ENCODE measurements around the gene KDM6A.
"Not testable (repeated sequence)": the region's sequence is repeated elsewhere in the genome, so short reads cannot be mapped to it uniquely, and the experiment has no call there.

DNA sequence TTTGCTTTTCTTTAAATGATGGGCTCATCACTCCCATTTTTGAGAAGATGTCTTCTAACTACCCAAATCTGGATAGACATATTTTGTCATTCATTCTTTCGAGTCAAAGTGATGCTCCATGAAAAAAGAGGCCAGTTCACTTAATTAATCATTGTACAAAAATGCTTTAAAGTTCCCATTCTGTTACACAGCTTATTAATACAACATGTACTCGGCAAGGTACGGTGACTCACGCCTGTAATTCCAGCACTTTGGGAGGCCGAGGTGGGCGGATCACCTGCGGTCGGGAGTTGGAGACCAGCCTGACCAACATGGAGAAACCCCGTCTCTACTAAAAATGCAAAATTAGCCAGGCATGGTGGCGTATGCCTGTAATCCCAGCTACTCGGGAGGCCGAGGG is 67.6 kb downstream of the KDM6A start:
- not testable (repeated sequence) for TF ChIP-seq TAF1 (IDR thresholded peaks at IDR 0.05; ENCODE audit: borderline replicate concordance, low read depth, low read length); POLR2AphosphoS5 (IDR thresholded peaks at IDR 0.05; ENCODE audit: low read depth, low read length); EP300 (IDR thresholded peaks at IDR 0.05; ENCODE audit: borderline replicate concordance in 1 of 2, low read depth in 1 of 2, low read length in 1 of 2)
- TF ChIP-seq, protein P1, sequence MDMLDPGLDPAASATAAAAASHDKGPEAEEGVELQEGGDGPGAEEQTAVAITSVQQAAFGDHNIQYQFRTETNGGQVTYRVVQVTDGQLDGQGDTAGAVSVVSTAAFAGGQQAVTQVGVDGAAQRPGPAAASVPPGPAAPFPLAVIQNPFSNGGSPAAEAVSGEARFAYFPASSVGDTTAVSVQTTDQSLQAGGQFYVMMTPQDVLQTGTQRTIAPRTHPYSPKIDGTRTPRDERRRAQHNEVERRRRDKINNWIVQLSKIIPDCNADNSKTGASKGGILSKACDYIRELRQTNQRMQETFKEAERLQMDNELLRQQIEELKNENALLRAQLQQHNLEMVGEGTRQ (IDR thresholded peaks at IDR 0.05; ENCODE audit: borderline replicate concordance, low read depth, low read length), result not testable (repeated sequence)
- TF ChIP-seq, protein P2, sequence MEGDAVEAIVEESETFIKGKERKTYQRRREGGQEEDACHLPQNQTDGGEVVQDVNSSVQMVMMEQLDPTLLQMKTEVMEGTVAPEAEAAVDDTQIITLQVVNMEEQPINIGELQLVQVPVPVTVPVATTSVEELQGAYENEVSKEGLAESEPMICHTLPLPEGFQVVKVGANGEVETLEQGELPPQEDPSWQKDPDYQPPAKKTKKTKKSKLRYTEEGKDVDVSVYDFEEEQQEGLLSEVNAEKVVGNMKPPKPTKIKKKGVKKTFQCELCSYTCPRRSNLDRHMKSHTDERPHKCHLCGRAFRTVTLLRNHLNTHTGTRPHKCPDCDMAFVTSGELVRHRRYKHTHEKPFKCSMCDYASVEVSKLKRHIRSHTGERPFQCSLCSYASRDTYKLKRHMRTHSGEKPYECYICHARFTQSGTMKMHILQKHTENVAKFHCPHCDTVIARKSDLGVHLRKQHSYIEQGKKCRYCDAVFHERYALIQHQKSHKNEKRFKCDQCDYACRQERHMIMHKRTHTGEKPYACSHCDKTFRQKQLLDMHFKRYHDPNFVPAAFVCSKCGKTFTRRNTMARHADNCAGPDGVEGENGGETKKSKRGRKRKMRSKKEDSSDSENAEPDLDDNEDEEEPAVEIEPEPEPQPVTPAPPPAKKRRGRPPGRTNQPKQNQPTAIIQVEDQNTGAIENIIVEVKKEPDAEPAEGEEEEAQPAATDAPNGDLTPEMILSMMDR (IDR thresholded peaks at IDR 0.05), result not testable (repeated sequence)
